ENCODE results near the gene GAB2.

DNA sequence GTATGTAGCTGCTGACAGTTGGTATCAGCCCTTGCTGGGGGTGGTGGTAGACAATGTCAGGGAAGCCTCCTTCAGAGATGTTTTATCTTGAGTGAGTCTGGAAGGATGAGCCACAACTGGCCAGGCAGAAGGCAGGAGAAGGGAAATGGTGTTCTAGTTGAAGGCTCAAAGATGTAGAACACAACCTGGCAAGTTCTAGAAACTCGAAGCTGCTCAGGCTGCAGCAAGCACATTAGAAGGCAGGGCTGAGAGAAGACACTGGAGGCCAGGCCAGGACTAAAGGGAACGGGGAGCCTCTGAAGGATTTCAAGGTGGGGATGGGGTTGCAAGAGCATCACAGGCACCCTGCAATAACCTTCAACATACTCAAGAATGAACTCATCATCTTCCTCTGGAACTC, 188.5 kb downstream of the GAB2 start:
- TF ChIP-seq, protein P1, sequence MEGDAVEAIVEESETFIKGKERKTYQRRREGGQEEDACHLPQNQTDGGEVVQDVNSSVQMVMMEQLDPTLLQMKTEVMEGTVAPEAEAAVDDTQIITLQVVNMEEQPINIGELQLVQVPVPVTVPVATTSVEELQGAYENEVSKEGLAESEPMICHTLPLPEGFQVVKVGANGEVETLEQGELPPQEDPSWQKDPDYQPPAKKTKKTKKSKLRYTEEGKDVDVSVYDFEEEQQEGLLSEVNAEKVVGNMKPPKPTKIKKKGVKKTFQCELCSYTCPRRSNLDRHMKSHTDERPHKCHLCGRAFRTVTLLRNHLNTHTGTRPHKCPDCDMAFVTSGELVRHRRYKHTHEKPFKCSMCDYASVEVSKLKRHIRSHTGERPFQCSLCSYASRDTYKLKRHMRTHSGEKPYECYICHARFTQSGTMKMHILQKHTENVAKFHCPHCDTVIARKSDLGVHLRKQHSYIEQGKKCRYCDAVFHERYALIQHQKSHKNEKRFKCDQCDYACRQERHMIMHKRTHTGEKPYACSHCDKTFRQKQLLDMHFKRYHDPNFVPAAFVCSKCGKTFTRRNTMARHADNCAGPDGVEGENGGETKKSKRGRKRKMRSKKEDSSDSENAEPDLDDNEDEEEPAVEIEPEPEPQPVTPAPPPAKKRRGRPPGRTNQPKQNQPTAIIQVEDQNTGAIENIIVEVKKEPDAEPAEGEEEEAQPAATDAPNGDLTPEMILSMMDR (conservative IDR thresholded peaks at IDR 0.05): no peak
- TF ChIP-seq ZFX (IDR thresholded peaks at IDR 0.05): no peak
